ENCODE data around the gene TBC1D22A. TPM values are rescaled to one million over a fixed set of nuclear protein-coding genes. Genes with fewer than 3 reads are reported as not detected.

Gene TBC1D22A
- total RNA-seq, 1 donor from 2014 or later, result 28.9 TPM

- Mint-ChIP-seq H3K4me3 (ENCODE audit: unreplicated experiment) (no peak overlapping the region), H3K4me1 (ENCODE audit: unreplicated experiment) (no peaks in the 10 kb centered on the region), H3K27me3 (ENCODE audit: unreplicated experiment) (no peaks in the 10 kb centered on the region), H3K36me3 (ENCODE audit: unreplicated experiment) (peaks cover 27% of the 10 kb centered on the region), H3K9me3 (ENCODE audit: unreplicated experiment) (peaks cover 10% of the 10 kb centered on the region), H3K27ac (ENCODE audit: unreplicated experiment) (no peak overlapping the region)
- TF ChIP-seq CTCF (IDR thresholded peaks at IDR 0.05), result no peak
- DNase-seq (ENCODE audit: extremely low spot score, unreplicated experiment), result peak; percentile 77
Measured at GRCh38 chr22:46916886-46917770, 154.7 kb downstream of the TBC1D22A start.

- peaks cover 28% of the 10 kb centered on the region for H3K36me3 Mint-ChIP-seq (ENCODE audit: unreplicated experiment)
- no peak overlapping the region for H3K27ac Mint-ChIP-seq (ENCODE audit: unreplicated experiment)
Measured at GRCh38 chr22:46917771-46918101, 155.3 kb downstream of the TBC1D22A start.

GRCh38 chr22:46918197-46918596 lies 155.7 kb downstream of the TBC1D22A start:
- no peaks in the 10 kb centered on the region for H3K4me1 Mint-ChIP-seq (ENCODE audit: unreplicated experiment)
- DNase-seq (ENCODE audit: extremely low spot score, unreplicated experiment), result peak; percentile 56
- no peak overlapping the region for H3K27ac Mint-ChIP-seq (ENCODE audit: unreplicated experiment)
- H3K9me3 Mint-ChIP-seq (ENCODE audit: unreplicated experiment), result peaks cover 17% of the 10 kb centered on the region
- peaks cover 24% of the 10 kb centered on the region for H3K36me3 Mint-ChIP-seq (ENCODE audit: unreplicated experiment)
- TF ChIP-seq CTCF (IDR thresholded peaks at IDR 0.05), result no peak
- H3K4me3 Mint-ChIP-seq (ENCODE audit: unreplicated experiment), result no peak overlapping the region
- H3K27me3 Mint-ChIP-seq (ENCODE audit: unreplicated experiment), result no peaks in the 10 kb centered on the region

More at GRCh38 chr22:46917771-46918101, 155.3 kb downstream of the TBC1D22A start:
- TF ChIP-seq CTCF (IDR thresholded peaks at IDR 0.05), result no peak
- H3K4me3 Mint-ChIP-seq (ENCODE audit: unreplicated experiment), result no peak overlapping the region
- no peaks in the 10 kb centered on the region for H3K27me3 Mint-ChIP-seq (ENCODE audit: unreplicated experiment)
- peaks cover 15% of the 10 kb centered on the region for H3K9me3 Mint-ChIP-seq (ENCODE audit: unreplicated experiment)
- no peak for DNase-seq (ENCODE audit: extremely low spot score, unreplicated experiment)
- no peaks in the 10 kb centered on the region for H3K4me1 Mint-ChIP-seq (ENCODE audit: unreplicated experiment)

- Mint-ChIP-seq H3K27me3 (ENCODE audit: unreplicated experiment) (no peaks in the 10 kb centered on the region), H3K9me3 (ENCODE audit: unreplicated experiment) (peaks cover 17% of the 10 kb centered on the region), H3K36me3 (ENCODE audit: unreplicated experiment) (peaks cover 26% of the 10 kb centered on the region), H3K27ac (ENCODE audit: unreplicated experiment) (no peak overlapping the region), H3K4me1 (ENCODE audit: unreplicated experiment) (no peaks in the 10 kb centered on the region), H3K4me3 (ENCODE audit: unreplicated experiment) (no peak overlapping the region)
- TF ChIP-seq CTCF (IDR thresholded peaks at IDR 0.05), result no peak
- DNase-seq (ENCODE audit: extremely low spot score, unreplicated experiment), result no peak
Measured at GRCh38 chr22:46922037-46922436, 159.6 kb downstream of the TBC1D22A start.

GRCh38 chr22:46923394-46923793 lies 160.9 kb downstream of the TBC1D22A start:
- H3K4me3 Mint-ChIP-seq (ENCODE audit: unreplicated experiment), result no peak overlapping the region
- TF ChIP-seq CTCF (IDR thresholded peaks at IDR 0.05), result no peak
- peaks cover 17% of the 10 kb centered on the region for H3K9me3 Mint-ChIP-seq (ENCODE audit: unreplicated experiment)
- H3K4me1 Mint-ChIP-seq (ENCODE audit: unreplicated experiment), result no peaks in the 10 kb centered on the region
- peak; percentile 69 for DNase-seq (ENCODE audit: extremely low spot score, unreplicated experiment)
- no peak overlapping the region for H3K27ac Mint-ChIP-seq (ENCODE audit: unreplicated experiment)
- H3K36me3 Mint-ChIP-seq (ENCODE audit: unreplicated experiment), result peaks cover 19% of the 10 kb centered on the region
- no peaks in the 10 kb centered on the region for H3K27me3 Mint-ChIP-seq (ENCODE audit: unreplicated experiment)

All from osteocyte (in vitro differentiated cells).